ENCODE results near the gene GPR153.
"Not testable (repeated sequence)": the region's sequence is repeated elsewhere in the genome, so short reads cannot be mapped to it uniquely, and the experiment has no call there.

The GPR153 gene

DNA sequence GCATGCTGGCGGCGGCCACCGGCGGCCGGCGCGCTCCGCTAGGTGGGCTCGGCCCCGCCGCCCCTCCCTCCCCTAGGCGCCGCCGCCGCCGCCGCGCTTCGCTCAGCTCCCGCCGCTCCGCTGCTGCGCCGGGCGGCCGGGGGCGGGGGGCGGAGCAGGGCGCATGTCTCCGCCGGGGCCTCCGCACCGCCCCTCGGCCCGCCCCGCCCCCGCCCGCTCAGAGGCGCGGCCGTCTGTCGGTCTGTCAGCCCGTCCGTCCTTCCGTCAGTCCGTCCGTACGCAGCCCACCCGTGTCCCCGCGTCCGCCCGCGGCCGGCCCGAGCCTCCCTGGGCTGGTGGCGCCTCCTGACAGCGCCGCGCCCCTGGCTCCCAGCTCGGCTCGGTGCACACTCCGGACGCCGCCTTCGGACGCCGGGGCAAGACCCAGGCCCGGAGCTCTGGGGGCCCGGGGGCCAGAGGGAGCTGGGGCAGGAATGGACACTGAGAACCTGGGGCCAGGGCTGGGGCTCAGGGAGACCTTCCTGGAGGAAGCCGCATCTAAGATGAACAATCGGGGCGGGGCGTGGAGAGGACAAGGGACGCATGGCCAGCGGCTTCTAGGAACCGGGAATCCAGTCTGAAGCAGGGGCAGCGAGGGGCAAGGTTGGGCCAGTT lies at the start of gene GPR153:
GPR153 (minus strand) TSS at position 138 of the 654 bp plus-strand sequence. CDS start 6,193 bp downstream, outside the sequence.
- peak; percentile 29 for DNase-seq

- DNase-seq, result no peak
Observed at GRCh38 chr1:6310116-6310848, 49.4 kb upstream of the GPR153 start.

DNA sequence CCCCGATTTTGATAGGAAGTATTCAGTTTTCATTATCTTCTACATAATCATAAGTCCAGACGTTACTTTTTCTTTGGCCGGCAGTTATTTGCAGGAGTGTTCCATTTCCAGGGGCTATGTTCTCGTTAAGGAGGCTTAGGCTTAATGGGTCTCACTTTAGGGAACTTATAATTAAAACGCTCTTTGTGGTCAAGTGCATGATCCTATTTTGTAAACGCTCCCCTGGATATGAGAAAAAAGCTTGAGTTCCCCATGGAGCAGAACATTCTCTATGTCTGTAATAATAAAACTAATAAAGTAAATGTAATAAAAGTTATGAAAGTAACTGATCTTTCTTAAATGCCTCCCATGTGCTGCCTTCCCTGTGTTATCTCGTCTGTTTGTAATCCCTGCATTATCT lies 48.7 kb upstream of the GPR153 start:
- DNase-seq, result no peak

DNA sequence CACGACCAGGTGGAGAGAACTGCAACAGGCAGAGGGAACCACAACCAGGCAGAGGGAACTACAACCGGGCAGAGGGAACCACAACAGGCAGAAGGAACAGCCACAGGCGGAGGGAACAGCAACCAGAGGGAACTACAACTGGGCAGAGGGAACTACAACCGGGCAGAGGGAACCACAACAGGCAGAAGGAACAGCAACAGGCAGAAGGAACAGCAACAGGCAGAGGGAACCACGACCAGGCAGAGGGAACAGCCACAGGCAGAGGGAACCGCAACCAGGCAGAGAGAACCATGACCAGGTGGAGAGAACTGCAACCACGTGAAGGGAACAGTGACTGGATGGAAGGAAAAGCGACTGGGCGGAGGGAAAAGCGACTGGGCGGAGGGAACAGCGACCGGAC lies 47.6 kb upstream of the GPR153 start:
- no peak for DNase-seq

DNA sequence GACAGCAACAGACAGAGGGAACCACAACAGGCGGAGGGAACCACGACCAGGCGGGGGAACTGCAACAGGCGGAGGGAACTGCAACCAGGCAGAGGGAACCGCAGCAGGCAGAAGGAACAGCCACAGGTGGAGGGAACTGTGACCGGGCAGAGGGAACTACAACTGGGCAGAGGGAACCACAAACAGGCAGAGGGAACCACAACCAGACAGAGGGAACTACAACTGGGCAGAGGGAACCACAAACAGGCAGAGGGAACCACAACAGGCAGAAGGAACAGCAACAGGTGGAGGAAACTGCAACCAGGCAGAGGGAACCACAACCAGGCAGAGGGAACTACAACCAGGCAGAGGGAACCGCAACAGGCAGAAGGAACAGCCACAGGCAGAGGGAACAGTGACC lies 46.8 kb upstream of the GPR153 start:
- not testable (repeated sequence) for DNase-seq

DNA sequence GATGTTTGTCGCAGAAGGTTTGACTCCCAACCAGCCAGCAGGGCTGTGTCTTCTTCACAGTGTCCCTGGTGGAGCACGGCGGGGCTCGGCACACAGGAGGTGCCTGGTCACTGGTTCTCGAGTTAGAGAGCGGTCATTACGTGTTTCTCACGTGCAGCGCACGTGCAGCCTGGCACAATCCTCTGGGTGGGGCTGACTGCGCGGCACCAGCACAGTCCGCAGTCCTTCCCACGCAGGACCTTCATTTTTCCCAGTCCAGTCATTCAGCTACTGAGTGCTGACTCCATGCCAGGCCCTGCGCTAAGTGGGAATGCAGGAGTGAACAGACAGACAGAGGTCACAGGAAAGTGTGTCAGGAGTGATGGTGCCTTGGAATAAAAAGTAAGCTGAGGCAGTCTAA lies 46.2 kb upstream of the GPR153 start:
- DNase-seq, result no peak

DNA sequence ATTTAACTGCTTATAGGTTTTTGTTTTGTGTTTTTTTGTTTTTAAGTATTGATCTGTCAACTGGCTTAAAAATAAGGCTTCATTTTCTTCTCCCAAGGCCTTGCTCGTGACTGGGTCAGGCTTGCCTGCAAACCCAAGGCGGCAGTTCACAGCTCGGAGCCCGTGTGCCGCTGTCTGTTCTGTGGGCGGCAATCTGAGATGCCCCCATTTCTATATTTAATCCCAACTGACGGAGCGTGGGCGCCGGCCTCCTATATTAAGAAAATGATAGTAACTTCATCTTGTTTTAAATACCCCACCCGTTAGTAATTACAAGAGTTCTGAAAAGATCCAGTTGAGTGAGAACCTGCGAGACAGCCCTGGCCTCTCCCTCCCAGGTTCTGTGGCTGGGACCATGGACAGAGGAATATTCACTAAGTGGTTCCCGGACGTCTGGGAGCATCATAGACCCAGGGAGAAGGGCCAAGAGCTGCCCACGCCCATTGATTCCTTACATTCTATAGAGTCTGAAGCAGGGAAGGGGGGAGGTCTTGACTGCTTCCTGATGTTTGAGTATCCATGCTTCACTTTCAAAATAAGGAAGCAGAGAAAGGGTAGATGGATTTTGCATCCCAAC lies 42.6 kb upstream of the GPR153 start:
- DNase-seq, result no peak

GRCh38 chr1:6302568-6302967 lies 41.7 kb upstream of the GPR153 start:
- DNase-seq, result no peak

GRCh38 chr1:6301526-6301925 lies 40.6 kb upstream of the GPR153 start:
- no peak for DNase-seq

- no peak for DNase-seq
Observed at GRCh38 chr1:6300342-6301048, 39.6 kb upstream of the GPR153 start.

DNA sequence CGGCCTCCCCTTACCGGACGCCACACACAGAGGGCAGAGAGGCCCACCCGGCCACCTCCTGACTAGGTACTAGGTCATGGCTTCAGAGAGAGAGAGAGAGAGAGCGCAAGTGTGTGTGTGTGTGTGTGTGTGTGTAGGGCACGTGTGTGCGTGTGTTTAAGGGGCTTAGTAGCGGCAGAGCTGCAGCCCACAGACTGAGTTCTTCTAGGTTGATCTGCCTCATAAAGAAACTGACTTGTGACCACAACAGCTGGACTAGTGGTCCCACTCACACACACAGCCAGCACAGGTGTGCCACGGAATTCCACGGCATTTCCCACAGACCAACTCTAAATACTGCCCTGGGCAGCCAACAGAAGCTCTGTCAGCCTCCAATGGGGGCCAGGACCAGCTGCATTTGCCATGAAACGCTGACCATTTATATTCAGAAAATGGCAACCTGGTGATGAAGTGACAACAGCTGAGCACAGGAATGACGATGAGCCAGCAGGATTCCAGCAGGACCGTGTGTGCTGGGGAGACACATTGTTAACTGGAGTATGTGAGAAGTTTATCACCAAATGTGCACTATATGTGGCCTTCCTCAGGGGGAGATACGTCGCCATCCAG lies 38.8 kb upstream of the GPR153 start:
- no peak for DNase-seq

DNA sequence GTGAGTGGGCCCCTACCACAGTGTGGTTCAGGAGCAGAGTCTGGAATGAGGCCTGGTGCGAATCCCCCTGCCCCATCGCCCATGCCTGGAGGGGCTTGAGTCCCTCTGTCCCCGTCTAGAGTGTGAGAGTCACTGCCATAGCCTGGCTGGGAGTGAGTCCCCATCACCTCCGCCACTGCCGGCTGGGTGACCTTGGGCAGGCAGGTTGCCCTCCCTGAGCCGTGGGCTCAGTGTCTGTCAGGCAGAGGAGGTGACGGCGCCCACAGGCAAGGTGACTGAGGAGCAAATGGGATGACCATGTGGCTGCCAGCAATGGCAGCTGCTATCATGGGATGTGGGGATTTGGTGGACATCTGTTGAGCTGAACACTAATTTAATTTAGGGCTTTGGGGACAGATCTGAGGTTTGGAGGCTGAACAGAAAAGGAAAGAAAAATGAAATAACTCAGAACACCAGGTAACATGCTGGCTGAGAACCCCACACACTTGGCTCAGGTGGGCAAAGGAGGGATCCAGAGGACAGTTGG lies 38.1 kb upstream of the GPR153 start:
- DNase-seq, result no peak

- no peak for DNase-seq
Observed at GRCh38 chr1:6298530-6298929, 37.6 kb upstream of the GPR153 start.

GRCh38 chr1:6295910-6296309 lies 35.0 kb upstream of the GPR153 start:
- no peak for DNase-seq

DNA sequence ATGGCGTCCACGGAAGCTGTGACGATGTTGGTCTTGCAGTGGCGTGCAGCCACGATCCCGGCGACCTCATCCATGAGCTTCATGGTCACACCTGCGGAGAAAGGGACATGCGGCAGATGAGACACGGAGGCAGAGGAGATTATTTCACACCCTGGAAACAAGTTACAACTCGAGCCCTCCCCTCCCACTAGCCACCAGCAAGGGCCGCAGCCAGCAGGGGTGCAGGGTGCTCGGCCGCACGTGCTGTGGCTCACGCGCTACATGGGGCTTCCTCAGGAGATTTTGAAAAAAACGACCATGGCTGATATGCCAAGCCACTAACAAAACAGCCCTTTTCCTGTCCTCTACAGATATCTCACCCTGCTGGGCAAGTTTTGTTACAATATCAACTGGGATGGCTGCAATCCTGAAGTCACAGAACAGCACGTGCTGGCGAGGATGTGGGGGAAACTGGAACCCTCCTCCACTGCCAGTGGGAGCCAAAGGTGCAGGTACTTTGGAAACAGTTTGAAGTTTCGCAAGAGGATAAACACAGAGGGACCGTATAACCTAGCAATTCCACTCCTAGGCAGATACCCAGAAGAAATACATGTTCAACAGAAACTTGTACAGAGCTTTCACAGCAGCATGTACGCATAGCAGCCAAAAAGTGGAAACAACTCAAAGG lies 34.1 kb upstream of the GPR153 start:
- DNase-seq, result no peak

DNA sequence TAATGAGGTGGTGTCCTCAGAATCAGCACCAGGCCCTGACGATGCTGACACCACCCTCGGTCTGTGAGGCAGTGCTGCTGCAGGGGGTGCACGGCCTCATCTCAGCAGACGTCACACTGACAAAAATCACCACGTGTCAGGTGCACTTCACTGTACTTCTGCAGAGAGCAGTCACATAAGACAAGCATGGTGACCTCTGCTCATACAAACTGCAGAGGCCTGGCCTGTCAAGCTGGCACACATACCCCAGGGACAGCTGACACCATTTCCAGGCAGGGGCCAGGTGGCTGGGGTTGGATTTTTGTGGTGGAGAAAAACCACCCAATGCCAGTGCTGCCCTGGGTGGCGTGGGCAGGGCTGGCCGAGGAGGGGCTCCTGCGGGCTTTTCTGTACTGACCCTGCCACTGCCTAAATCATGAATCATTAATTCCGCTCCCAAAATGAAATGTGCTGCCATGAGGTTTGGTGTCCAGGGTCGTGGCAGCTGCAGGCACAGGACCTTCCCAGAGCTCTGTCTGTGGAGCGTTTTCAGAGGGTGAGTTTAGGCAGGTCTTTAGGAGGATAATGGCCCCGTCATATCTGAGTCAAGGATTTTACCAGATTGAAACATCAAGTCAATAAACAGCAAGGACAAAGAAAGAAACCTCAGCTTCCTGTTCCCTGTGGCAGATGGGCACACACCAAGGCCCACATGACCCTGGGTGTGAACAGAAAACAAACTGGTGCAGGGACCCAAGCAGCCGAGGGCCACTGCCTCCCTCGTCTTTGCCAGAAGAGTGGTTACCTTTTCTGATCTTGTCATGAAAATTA lies 33.4 kb upstream of the GPR153 start:
- no peak for DNase-seq

DNA sequence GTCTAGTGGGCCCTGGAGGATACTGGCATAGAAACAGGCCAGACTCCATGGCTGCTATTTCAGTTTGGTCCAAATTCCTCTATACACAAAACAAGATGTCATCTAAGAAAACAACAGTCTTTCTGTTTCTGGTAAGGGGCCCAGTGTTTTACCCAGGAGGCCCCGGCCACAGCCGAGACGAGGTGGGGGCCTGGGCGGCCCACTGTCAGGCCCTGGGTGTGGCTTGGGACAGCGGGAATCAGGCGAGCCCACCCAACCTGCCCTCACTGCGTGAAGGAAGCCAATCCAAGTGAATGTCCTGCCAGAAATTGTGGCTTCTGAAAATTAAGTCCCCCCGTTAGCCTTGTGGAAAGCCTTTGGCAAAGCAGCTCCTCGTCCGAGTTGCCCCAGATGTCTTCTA lies 31.2 kb upstream of the GPR153 start:
- no peak for DNase-seq

DNA sequence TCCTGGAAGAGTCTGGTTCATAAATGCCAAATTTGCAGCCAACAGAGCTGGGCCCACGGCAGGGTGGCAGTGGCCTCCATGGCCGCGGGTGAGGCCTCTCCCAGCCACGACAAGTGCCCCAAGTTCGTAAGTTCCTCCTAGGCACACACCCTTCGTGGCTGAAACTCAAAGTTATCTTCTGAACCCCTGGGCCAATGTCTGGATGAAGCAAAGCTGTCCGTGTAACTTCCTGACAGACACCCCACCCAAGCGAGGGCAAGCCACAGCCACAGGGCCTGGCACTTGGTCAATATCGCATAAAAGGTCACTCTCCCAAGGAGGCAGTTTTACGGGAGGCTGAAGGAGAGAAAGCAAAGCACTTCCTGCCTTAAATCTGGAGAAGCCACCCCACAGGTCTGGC lies 27.8 kb upstream of the GPR153 start:
- no peak for DNase-seq

DNA sequence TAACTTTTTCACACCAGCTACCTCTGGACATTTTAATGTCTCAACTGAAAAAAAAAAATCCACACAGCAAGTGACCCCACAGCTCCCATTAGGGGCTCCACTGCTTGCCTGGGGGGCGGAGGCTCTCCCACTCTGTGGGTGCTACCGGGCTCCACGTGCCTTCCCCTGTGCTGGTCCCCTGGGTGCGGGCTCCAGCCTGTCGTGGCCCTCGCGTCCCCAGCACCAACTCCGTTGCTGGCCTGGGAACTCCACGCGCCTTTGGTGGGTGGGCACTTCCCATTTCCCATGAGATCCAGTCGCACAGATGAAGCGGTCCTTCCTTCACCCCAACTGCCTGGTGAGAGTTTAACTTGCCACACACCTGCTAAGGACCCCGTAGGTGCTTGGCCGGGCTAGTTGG lies 27.1 kb upstream of the GPR153 start:
- no peak for DNase-seq

DNA sequence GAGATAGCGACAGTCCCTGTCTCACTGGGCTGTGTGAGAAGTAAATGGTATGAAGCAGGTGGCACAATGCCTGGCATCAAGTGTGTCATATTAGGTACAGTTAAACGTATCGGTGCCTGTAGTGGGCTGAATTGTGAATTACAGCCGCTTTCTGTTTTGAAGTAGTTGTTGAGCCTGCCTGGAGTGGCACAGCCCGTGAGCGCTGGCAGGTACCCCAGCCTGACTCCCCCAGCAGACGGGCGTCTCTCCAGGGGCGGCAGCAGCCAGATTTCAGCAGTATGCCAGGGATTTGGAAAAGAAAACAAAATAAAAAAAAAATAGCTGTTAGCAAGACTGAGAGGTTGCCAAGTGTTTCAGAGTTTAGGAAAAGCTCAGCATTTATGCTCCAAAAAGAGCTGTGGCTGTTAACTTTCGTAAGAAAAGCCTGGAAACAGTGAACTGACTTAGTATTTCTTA lies 26.6 kb upstream of the GPR153 start:
- no peak for DNase-seq

GRCh38 chr1:6287029-6287428 lies 26.1 kb upstream of the GPR153 start:
- DNase-seq, result no peak
